GM19193 (cell line): ENCODE results near the gene CFDP1.

Experiments used
- POLR2A ChIP-seq: IDR thresholded peaks from 4 replicates; pipeline ENCODE4 v1.6.1; 2011; ENCODE audit not compliant: insufficient read depth, insufficient read length; ENCODE audit errors: extremely low read depth

The CFDP1 gene

DNA sequence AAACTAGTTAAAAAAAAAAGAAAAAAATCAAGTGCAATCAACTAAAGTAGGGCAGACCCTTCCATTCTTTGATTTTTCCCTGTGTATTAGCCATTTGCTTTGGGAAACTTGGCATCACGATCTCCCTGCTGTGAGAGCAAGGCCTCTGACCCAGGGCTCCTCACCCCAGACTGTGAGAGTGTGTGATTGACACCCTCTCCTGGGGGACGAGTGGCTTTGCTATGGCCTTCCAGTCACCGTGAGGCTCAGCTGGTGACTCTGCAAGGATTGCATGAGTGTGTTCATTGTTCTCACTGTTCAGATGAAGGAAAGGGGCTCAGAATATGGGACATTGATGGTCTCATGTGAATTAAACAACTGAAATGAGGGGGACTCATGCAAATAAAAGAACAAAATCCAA, 112.9 kb downstream of the CFDP1 start:
- no peak for TF ChIP-seq POLR2A

DNA sequence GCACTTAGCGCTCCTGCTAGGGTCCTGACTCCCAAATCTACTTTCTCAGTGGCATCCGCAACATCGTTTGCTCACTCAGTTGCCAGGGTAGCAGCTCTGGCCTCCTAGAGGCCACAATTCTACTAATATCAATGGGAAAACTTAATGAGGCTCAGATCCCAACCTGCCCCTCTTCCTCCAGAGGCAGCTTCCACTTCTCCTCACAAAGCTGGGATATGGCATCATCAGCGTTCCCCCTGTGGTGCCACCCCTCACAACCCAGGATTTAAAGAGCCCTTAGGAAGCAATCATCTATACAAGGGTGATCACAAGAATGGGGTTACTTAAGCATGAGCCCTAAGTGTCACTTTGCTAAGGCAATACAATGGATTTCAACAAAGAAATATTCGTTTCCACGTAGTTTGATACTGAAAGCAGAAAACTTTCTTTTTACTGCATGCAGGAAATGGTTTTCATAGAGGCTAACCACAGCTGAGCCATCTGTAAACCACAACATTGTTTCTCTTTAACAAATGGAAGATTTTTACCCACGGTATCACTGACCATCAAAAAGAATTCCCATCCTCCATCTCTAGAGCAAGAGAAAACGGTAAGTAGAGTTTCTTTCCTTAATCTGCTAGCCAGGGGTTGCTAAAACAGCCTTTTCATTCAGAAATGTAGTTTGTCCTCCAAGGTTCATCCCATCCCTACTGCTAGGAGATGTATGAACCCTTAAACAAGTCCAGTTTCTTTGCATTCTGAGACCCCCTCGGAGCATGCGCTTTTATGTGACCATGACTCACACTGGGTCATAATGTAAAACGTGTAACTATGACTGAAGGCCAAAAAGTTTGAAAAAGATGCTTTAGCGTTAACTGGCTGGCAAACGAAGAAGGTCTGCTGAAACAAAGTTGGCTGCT, 113.5 kb downstream of the CFDP1 start:
- no peak for TF ChIP-seq POLR2A

DNA sequence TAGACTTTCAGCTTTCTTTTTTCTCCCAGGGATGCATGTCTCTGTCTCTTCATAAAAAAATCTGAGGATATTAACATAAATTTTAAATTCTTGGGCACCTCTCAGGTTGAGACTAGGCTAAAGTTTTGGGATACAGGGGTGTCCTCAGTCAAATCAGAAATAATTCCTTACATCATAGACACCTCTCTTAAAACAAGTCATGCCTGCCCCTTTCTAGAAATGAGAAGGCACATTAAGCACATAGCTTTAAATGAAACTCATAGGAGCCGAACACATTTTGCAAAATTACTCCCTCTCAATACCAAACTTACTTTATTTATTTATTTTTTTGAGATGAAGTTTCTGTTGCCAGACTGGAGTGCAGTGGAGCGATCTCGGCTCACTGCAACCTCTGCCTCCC, 114.6 kb downstream of the CFDP1 start:
- TF ChIP-seq POLR2A, result no peak

DNA sequence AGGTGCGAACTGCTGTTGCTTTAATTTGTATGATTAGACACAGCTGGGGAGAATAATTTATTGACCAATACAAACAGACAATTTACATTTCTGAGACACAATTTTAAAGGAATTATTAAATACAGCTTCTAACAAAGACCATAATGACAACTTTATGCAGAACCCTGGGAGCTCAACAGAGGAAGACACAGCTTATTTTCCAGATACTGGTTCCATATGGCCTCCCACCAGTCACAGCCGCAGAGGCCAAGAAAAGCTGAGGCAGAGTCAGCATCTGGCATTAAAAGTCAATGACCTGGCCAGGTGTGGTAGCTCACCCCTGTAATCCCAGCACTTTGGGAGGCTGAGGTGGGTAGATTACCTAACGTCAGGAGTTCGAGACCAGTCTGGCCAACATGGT, 115.8 kb downstream of the CFDP1 start:
- no peak for TF ChIP-seq POLR2A

DNA sequence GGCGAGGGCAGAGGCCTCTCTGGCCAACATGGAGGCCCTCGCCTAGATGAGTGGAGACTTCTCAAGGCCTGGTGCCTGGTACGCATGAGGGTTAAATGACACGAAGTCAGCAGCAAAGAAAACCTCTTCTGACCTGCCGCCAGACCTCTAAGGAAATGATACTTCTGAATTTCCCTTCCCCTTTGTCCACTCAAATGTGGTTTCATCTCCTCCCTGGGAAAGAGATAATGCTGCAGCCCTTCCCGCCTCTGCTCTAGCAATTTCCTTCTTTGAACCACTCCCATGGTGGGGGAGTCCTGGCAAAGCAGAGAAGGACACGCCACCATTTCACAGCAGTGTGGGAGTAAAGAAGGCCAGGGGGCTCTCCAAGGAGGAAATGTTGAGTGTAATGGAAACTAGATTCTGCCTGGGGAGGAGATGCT, 116.2 kb downstream of the CFDP1 start:
- no peak for TF ChIP-seq POLR2A

DNA sequence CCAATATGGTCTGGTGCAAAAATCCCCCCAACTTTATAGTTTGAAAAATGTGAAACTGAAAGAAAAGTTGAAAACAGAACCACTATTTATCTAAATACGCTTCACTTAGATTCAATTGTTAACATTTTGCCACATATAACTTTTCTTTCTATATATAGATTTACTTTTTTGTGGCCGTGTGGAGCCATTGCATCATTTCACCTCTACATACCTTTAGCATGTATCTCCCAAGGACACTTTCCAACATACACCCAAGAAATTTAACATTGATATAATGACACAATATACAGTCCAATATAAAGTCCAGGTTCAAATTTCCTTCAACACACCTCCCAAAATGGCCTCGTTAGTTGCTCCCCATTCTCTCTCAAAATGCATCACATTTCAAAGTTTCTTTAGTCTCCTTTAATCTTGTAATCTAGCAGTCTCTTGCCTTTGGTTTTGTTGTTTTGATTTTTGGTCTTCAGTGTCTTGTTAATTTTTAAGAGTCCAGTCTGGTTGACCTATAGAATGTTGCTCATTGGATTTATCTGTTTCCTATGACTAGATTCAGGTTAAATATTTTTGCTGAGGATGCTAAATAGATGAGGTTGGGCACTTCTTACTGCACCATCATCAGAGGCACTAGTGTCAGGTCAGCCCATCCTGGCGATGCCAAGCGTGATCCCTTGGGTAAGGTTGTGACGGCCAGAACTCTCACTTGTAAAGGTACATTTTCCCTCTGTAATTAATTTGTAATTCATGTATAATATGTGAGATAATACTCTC, 117.6 kb downstream of the CFDP1 start:
- TF ChIP-seq POLR2A, result no peak

DNA sequence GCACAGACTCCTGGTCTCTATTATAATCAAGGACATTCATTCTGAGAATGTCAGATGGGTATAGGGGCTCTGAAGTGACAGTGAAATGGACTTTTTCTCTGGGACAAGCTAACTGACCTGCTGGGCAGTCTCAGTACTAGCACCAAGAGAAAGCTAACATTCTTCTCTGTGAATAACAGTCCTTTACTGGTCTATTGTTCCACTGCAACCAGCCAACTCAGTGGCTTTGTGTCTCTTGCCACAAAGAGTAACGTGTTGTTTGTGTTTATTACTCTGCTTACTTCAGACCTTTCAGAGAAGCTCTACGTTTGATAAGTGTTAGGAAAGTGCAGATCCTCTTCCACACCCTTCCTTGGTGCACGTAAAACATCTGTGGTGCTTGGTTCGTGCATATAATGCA, 120.4 kb downstream of the CFDP1 start:
- no peak for TF ChIP-seq POLR2A

DNA sequence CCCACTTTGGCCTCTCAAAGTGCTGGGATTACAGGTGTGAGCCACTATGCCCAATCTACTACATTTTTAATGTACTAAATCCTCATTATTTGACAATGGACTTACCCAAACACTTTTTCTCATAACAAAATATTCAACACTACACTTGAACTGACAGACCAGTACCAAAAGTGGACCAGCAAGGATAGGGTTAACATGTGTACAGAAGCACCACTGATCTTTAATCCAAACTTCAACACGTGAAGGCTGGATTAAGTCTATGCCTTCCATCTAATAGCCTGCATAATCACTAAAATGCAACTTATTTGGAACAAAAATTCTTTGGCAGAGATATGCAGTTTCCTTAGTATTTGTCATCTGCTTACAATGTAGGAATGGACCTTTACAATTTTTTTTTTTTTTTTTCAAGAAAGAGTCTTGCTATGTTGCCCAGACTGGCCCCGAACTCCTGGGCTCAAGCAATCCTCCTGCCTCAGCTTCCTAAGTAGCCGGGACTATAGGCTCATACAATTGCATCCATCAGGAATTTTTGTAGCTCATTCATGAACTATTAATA, 121.8 kb downstream of the CFDP1 start:
- no peak for TF ChIP-seq POLR2A

DNA sequence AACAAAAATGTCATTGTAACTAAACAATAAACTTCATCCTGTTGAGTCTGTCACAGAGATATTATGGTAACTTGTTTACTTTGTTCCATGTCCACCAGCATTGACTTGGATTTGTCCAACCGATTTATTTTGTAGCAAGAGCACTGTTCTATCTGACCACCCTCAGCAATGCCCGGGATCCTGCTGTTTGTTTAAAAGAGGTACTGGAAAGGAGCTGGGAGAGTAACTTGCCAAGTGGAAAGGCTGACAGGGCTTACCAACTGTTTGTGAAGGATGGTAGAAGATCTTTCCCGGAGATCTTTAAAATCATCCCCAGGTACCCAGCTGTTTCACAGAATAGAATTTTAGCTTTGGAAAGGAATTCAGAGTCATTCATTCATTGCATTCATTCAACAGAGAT, 122.8 kb downstream of the CFDP1 start:
- no peak for TF ChIP-seq POLR2A

DNA sequence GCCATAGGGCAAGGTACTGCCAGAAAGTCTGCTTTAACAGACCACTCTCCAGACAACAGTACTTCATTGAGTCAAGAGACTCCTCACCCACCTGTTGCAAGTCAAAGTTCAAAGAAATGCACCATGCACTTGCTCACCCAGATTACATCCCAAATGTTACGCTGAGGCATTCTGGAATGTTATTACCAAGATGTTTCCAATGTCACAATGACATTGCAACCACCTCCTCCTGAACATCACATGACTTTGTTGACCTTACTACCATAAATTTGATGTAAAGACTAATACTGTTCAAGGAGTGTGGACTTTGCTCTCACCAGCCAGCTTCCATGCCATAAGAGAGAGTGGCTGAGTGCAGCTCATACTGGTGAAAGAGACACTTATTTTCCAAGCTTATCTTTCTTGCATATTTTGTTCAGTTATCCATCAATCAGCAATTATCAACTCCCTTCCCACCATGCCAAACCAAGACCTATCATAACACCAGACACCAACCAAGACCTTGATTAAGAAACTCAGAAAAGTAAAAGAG, 123.3 kb downstream of the CFDP1 start:
- TF ChIP-seq POLR2A, result no peak

DNA sequence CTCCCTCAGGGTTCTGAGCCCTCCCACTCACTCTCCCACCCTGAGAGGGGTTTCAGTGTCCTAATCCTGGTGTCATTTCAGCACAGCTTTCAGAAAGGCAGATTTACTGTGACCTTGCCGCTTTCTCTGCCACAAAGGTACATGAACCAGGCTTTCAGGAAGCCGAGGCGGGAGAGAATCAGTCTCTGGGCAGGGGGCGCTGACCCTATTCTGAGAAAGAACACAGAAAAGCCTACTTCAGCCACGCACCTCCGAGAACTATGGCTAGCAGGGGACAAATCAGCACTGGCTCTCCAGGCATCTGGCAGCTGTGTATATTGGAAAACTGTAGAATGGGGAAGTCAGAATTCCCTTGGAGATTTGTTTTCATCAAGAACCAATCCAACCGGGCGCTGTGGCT, 124.1 kb downstream of the CFDP1 start:
- TF ChIP-seq POLR2A, result no peak

DNA sequence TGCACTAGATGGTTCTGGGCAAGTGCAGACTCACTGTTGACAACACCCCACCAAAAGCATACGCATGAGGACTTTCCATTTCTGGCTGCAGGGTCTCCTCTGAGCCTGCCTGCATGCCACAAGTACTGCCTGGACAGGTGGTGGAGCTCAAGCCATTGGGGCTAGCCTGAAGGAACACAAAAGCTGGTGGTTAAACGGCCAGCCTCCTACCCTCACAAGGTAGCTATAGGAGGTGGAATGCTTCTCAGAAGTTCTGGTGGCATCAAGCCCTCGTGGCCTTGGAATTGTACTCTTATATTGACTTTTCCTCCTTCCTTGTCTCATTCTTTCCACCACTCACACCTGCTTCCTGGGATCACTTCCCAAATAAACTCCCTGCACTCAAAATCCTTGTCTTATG, 125.3 kb downstream of the CFDP1 start:
- no peak for TF ChIP-seq POLR2A

DNA sequence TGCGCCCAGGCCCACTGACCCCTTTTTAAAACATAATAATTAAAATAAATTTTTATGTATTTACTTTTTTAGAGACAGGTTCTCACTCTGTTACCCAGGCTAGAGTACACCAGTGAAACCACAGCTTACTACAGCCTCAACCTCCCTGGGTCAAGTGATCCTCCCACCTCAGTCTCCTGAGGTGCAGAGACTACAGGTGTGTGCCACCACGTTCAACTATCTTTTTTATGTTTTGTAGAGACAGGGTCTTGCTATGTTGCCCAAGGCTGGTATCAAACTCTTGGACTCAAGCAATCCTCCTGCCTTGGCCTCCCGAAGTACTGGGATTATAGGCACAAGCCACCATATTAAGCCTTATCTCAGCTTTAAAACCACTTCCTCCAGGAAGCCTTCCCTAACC, 125.8 kb downstream of the CFDP1 start:
- no peak for TF ChIP-seq POLR2A

DNA sequence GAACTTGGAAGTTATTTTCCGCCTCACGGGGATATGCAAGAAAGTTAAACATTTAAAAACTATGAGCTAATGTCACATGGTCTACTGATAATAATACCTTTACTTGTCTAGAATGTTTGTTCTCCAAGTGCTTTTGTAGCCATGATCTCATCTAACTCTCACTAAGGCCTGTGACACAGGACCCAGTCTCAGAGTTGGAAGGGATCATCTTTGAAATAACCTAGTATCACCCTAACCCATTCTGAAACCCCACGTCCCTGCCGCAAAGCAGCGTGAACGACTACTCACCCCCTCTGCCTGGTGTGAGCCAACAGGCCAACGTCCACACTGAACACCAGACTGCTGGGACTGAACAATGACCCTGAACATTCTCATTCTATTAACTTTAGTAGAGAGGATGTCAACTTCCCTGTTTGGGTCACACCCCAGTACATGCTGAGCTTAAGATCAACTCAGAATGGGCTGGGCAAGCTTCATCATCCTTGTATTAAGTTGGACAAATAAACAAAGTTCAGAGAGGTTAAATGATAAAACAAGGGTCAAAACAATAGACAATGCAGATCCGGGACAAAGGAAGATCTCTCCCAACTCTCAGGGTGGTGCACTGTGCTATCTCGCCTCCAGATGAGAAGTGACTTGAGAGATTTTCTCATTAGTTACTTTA, 127.1 kb downstream of the CFDP1 start:
- no peak for TF ChIP-seq POLR2A

DNA sequence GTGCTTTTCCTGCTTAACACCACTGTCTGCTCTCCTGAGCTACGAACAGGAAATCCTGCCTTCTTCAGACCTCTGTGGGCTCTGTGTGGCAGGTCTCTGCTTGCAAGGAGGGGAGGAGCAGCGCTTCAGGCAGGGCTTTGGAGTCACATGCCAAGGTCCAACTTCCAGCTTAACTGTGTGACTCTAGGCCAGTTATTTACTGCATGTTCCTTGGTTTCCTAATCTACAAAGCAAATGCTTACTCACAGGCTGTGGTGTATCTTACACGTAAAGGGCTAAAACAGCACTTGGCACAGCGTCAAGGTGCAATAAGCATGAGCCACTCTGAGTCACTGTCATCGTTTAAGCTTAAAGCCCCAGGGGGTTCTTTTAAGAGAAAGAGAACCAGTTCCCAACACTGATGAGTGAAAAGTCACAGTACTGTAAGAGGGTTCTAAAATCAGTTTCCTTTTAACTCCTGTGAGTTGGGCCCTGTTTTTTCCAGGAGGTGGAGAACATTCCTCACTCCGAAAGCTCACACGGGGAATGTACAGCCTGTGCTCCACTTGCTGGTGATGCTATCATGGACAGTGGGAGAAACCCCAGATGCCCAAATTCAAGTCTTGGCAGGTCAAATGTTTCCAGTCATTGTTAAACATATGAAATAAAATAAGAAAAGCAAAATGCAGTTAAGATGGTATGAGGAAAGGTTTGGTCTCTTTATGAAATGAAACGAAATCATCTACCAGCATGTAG, 127.8 kb downstream of the CFDP1 start:
- no peak for TF ChIP-seq POLR2A
